ENCODE data around the gene TFB1M.

Gene TFB1M

GRCh38 chr6:155278319-155279049 lies 35.8 kb downstream of the TFB1M start:
- TF ChIP-seq, protein P1, sequence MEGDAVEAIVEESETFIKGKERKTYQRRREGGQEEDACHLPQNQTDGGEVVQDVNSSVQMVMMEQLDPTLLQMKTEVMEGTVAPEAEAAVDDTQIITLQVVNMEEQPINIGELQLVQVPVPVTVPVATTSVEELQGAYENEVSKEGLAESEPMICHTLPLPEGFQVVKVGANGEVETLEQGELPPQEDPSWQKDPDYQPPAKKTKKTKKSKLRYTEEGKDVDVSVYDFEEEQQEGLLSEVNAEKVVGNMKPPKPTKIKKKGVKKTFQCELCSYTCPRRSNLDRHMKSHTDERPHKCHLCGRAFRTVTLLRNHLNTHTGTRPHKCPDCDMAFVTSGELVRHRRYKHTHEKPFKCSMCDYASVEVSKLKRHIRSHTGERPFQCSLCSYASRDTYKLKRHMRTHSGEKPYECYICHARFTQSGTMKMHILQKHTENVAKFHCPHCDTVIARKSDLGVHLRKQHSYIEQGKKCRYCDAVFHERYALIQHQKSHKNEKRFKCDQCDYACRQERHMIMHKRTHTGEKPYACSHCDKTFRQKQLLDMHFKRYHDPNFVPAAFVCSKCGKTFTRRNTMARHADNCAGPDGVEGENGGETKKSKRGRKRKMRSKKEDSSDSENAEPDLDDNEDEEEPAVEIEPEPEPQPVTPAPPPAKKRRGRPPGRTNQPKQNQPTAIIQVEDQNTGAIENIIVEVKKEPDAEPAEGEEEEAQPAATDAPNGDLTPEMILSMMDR (IDR thresholded peaks at IDR 0.05) = no peak

DNA sequence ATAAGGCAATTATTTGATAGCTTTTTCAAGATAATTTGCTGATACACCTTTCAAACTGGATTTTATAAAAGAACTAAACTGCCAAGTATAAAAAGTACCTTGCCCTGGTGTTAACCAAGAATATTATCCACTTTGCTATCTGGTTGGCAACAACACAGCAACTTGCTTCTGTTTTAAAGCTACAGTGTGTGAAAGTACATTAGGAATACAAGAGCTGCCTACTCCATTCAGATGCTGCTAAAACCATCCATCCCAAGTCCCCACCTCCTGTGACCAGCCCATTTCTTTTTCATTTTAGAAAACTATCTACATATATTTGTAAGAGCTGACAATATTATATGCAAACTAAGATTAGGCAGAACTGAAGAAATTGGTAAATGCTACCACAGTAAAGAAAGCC lies 37.6 kb downstream of the TFB1M start:
- TF ChIP-seq, protein P1 (IDR thresholded peaks at IDR 0.05) = no peak

DNA sequence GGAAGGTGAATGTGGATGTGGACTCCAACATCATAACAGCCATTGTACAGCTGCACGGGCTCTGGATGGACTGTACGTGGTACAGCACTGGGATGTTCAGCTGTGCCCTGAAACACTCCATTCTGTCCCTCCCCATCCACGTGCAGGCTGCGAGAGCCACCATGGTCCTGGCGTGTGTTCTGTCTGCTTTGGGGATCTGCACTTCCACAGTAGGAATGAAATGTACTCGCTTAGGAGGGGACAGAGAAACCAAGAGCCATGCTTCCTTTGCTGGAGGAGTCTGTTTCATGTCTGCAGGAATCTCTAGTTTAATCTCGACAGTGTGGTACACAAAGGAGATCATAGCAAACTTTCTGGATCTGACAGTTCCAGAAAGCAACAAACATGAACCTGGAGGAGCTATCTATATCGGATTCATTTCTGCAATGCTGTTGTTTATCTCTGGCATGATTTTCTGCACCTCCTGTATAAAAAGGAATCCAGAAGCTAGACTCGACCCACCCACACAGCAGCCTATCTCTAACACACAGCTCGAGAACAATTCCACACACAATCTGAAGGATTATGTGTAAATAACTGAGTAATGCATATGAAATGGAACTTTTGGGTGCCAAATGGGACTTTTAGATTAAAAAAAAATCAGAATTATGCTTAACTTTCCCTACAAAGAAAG lies 38.3 kb downstream of the TFB1M start:
- TF ChIP-seq, protein P1 (IDR thresholded peaks at IDR 0.05) = no peak

DNA sequence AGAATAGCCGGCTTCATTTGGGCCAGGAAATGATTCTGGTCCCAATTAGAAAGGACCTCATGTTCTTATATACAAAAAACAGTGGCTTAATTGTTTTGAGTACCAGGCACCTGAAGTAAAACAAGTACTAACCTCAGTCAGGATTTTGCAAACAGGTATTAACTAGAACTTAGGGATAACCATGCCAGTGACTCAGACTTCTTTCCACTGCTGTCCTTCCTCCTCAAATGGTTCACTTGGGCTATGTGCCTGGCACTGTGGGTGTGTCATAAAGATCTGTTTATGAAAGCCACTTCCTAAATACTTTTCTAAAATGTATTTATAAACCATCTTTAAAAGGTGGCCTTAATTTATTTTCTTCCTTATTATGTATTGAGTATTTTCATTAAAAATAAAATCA lies 39.8 kb downstream of the TFB1M start:
- TF ChIP-seq, protein P1 (IDR thresholded peaks at IDR 0.05) = no peak

- TF ChIP-seq, protein P1 (IDR thresholded peaks at IDR 0.05) = no peak
Observed at GRCh38 chr6:155274106-155274505, 40.2 kb downstream of the TFB1M start.

- TF ChIP-seq, protein P1 (IDR thresholded peaks at IDR 0.05) = no peak
Observed at GRCh38 chr6:155273431-155273830, 40.9 kb downstream of the TFB1M start.

GRCh38 chr6:155272353-155273232 lies 41.7 kb downstream of the TFB1M start:
- TF ChIP-seq, protein P1 (IDR thresholded peaks at IDR 0.05) = no peak

All from LNCAP (cell line).